HG02970 (cell line): ENCODE measurements around the gene SLC2A2.

Experiments
- ATAC-seq: cut with Tn5 transposase; IDR thresholded peaks from one replicate; pipeline ENCODE4 v1.9.1; 2021; ENCODE audit warnings: mild to moderate bottlenecking, moderate library complexity, moderate number of reproducible peaks; ENCODE audit not compliant: unreplicated experiment, low FRiP score

Gene SLC2A2

GRCh38 chr3:171026597-171027293, at the start of gene SLC2A2:
SLC2A2 (minus strand) TSS chr3:171026720; CDS start chr3:171026670, 50 bp downstream.
- ATAC-seq: no peak

GRCh38 chr3:171072432-171072831, 45.9 kb upstream of the SLC2A2 start:
- no peak for ATAC-seq

- no peak for ATAC-seq
Observed at GRCh38 chr3:171068658-171069057, 42.1 kb upstream of the SLC2A2 start.

- no peak for ATAC-seq
Observed at GRCh38 chr3:171066206-171066605, 39.7 kb upstream of the SLC2A2 start.

- ATAC-seq: no peak
Observed at GRCh38 chr3:171065732-171066131, 39.2 kb upstream of the SLC2A2 start.

- ATAC-seq: no peak
Observed at GRCh38 chr3:171064461-171064860, 37.9 kb upstream of the SLC2A2 start.

- no peak for ATAC-seq
Observed at GRCh38 chr3:171061749-171062148, 35.2 kb upstream of the SLC2A2 start.

GRCh38 chr3:171059978-171060377, 33.5 kb upstream of the SLC2A2 start:
- ATAC-seq: no peak

GRCh38 chr3:171058873-171059603, 32.5 kb upstream of the SLC2A2 start:
- ATAC-seq: no peak

- no peak for ATAC-seq
Observed at GRCh38 chr3:171058058-171058457, 31.5 kb upstream of the SLC2A2 start.

GRCh38 chr3:171057072-171057471, 30.6 kb upstream of the SLC2A2 start:
- ATAC-seq: no peak

GRCh38 chr3:171056528-171056927, 30.0 kb upstream of the SLC2A2 start:
- ATAC-seq: no peak

- ATAC-seq: no peak
Observed at GRCh38 chr3:171055336-171056178, 29.0 kb upstream of the SLC2A2 start.

- no peak for ATAC-seq
Observed at GRCh38 chr3:171054921-171055320, 28.4 kb upstream of the SLC2A2 start.

GRCh38 chr3:171054231-171054630, 27.7 kb upstream of the SLC2A2 start:
- ATAC-seq: no peak

- ATAC-seq: no peak
Observed at GRCh38 chr3:171049861-171050444, 23.4 kb upstream of the SLC2A2 start.

- no peak for ATAC-seq
Observed at GRCh38 chr3:171046760-171047159, 20.2 kb upstream of the SLC2A2 start.

- ATAC-seq: no peak
Observed at GRCh38 chr3:171044835-171045793, 18.6 kb upstream of the SLC2A2 start.

GRCh38 chr3:171044384-171044783, 17.9 kb upstream of the SLC2A2 start:
- no peak for ATAC-seq

- no peak for ATAC-seq
Observed at GRCh38 chr3:171039674-171040073, 13.2 kb upstream of the SLC2A2 start.
